HEK293 (cell line): ENCODE results near the gene TMEM203.

Experiments
- KLF9 ChIP-seq: fragments of 450-650 bp; formaldehyde crosslinking; IDR thresholded peaks from 2 replicates; pipeline ENCODE4 v1.5.1; 2016; ENCODE audit warnings: missing biosample characterization, missing genetic modification characterization, low read depth
- OSR2 ChIP-seq: fragments of 450-650 bp; formaldehyde crosslinking; IDR thresholded peaks from 2 replicates; pipeline ENCODE4 v1.5.1; 2016; ENCODE audit warnings: missing biosample characterization, missing genetic modification characterization
- OVOL3 ChIP-seq: fragments of 450-650 bp; formaldehyde crosslinking; IDR thresholded peaks from 2 replicates; pipeline ENCODE4 v1.5.1; 2016; ENCODE audit warnings: missing biosample characterization, missing genetic modification characterization
- PRDM1 ChIP-seq: fragments of 450-650 bp; formaldehyde crosslinking; IDR thresholded peaks from 2 replicates; pipeline ENCODE4; 2016; ENCODE audit warnings: missing biosample characterization, missing genetic modification characterization
- SCRT1 ChIP-seq: fragments of 450-650 bp; formaldehyde crosslinking; IDR thresholded peaks from 2 replicates; pipeline ENCODE4 v1.5.1; 2016; ENCODE audit warnings: missing biosample characterization, missing genetic modification characterization, borderline replicate concordance
- YY1 ChIP-seq: fragments of 450-650 bp; formaldehyde crosslinking; IDR thresholded peaks from 2 replicates; pipeline ENCODE4 v1.5.1; 2018; ENCODE audit warnings: missing biosample characterization, missing genetic modification characterization
- ZBTB7A ChIP-seq: fragments of 450-650 bp; formaldehyde crosslinking; IDR thresholded peaks from 2 replicates; pipeline ENCODE4 v1.5.1; 2016; ENCODE audit warnings: low read depth, missing biosample characterization, missing genetic modification characterization
- ZNF10 ChIP-seq: fragments of 450-650 bp; formaldehyde crosslinking; IDR thresholded peaks from 2 replicates; pipeline ENCODE4 v1.5.1; 2017; ENCODE audit warnings: missing biosample characterization, missing genetic modification characterization
- ZNF114 ChIP-seq: fragments of 450-650 bp; formaldehyde crosslinking; IDR thresholded peaks from 2 replicates; pipeline ENCODE4 v1.5.0; 2017; ENCODE audit warnings: missing biosample characterization, missing genetic modification characterization
- ZNF121 ChIP-seq: fragments of 450-650 bp; formaldehyde crosslinking; IDR thresholded peaks from 2 replicates; pipeline ENCODE4 v1.5.1; 2016; ENCODE audit warnings: missing biosample characterization, missing genetic modification characterization
- ZNF24 ChIP-seq: fragments of 450-650 bp; formaldehyde crosslinking; IDR thresholded peaks from 2 replicates; pipeline ENCODE4 v1.5.1; 2016; ENCODE audit warnings: missing biosample characterization, missing genetic modification characterization
- ZNF324 ChIP-seq: fragments of 450-650 bp; formaldehyde crosslinking; IDR thresholded peaks from 2 replicates; pipeline ENCODE4 v1.5.1; 2016; ENCODE audit warnings: missing biosample characterization, missing genetic modification characterization
- ZNF37A ChIP-seq: fragments of 450-650 bp; IDR thresholded peaks from 2 replicates; pipeline ENCODE4 v1.5.1; 2018; ENCODE audit warnings: missing biosample characterization, missing genetic modification characterization
- ZNF529 ChIP-seq: fragments of 450-650 bp; formaldehyde crosslinking; IDR thresholded peaks from 2 replicates; pipeline ENCODE4 v1.5.1; 2017; ENCODE audit warnings: missing genetic modification characterization, missing biosample characterization; ENCODE audit not compliant: insufficient replicate concordance
- ZNF600 ChIP-seq: fragments of 450-650 bp; formaldehyde crosslinking; IDR thresholded peaks from 2 replicates; pipeline ENCODE4 v1.5.1; 2016; ENCODE audit warnings: missing biosample characterization, missing genetic modification characterization
- ZNF664 ChIP-seq: fragments of 450-650 bp; formaldehyde crosslinking; IDR thresholded peaks from 2 replicates; pipeline ENCODE4 v1.5.1; 2016; ENCODE audit warnings: missing biosample characterization, missing genetic modification characterization
- ZNF670 ChIP-seq: fragments of 450-650 bp; formaldehyde crosslinking; IDR thresholded peaks from 2 replicates; pipeline ENCODE4 v1.5.1; 2016; ENCODE audit warnings: missing biosample characterization, missing genetic modification characterization, low read depth
- ZNF707 ChIP-seq: fragments of 450-650 bp; formaldehyde crosslinking; IDR thresholded peaks from 2 replicates; pipeline ENCODE4 v1.5.1; 2016; ENCODE audit warnings: missing biosample characterization, missing genetic modification characterization
- ZNF768 ChIP-seq: fragments of 450-650 bp; formaldehyde crosslinking; IDR thresholded peaks from 2 replicates; pipeline ENCODE4 v1.5.1; 2018; ENCODE audit warnings: missing biosample characterization, mild to moderate bottlenecking, missing genetic modification characterization
- ZSCAN23 ChIP-seq: fragments of 450-650 bp; formaldehyde crosslinking; IDR thresholded peaks from 2 replicates; pipeline ENCODE4 v1.5.1; 2016; ENCODE audit warnings: missing biosample characterization, missing genetic modification characterization
- TF ChIP-seq, protein P1 (sequence below): fragments of 450-650 bp; IDR thresholded peaks from 2 replicates; pipeline ENCODE4 v1.5.1; 2018; ENCODE audit warnings: missing biosample characterization, mild to moderate bottlenecking, missing genetic modification characterization
- TF ChIP-seq, protein P2 (sequence below): fragments of 450-650 bp; formaldehyde crosslinking; IDR thresholded peaks from 2 replicates; pipeline ENCODE4 v1.5.1; 2016; ENCODE audit warnings: missing biosample characterization, missing genetic modification characterization
- TF ChIP-seq, protein P3 (sequence below): fragments of 450-650 bp; formaldehyde crosslinking; IDR thresholded peaks from 2 replicates; pipeline ENCODE4 v1.5.1; 2016; ENCODE audit warnings: missing biosample characterization, missing genetic modification characterization, borderline replicate concordance
- TF ChIP-seq, protein P4 (sequence below): fragments of 450-650 bp; IDR thresholded peaks from 2 replicates; pipeline ENCODE4 v1.5.1; 2018; ENCODE audit warnings: missing biosample characterization, missing genetic modification characterization
- TF ChIP-seq, protein P5 (sequence below): fragments of 450-650 bp; formaldehyde crosslinking; IDR thresholded peaks from 2 replicates; pipeline ENCODE4 v1.5.1; 2016; ENCODE audit warnings: missing biosample characterization, missing genetic modification characterization
- TF ChIP-seq, protein P6 (sequence below): fragments of 450-650 bp; formaldehyde crosslinking; IDR thresholded peaks from 2 replicates; pipeline ENCODE4 v1.5.1; 2016; ENCODE audit warnings: missing biosample characterization, missing genetic modification characterization
- TF ChIP-seq, protein P7 (sequence below): fragments of 450-650 bp; formaldehyde crosslinking; IDR thresholded peaks from 2 replicates; pipeline ENCODE4 v1.5.1; 2016; ENCODE audit warnings: missing biosample characterization, missing genetic modification characterization

Gene TMEM203

DNA sequence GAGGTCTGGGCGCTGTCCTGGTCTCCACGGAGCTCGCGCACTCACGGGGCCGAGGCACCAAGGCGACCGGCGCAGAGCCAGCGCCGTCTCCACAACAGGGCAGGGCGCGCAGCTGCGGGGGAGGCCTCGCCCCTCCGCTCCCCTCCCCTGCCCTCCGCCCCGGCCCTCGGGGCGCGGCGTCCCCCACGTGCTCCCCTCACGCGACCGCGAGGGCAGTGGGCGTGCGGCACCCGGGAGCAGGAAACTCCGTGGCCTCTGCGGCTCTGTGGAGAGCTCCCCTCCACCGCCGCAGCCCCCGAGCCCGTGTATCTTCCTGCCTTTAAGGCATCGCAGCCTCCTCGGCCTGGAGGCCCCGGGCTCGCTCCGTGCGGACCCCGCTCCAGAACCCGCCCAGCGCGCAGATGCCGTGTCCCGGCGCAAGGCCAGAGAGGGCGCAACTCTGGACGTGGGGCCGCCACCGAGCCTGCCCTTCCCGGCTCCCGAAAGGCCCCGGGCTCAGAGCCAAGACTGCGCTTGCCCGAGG, 34.9 kb upstream of the TMEM203 start (continued):
- TF ChIP-seq ZNF670 (tag by site-specific recombination) (no peak), ZSCAN23 (no peak; the same call in 1 of the 2 replicates), ZNF24 (tag by site-specific recombination) (peak; percentile 52; the same call in 1 of the 2 replicates), ZNF529 (no peak), ZNF10 (peak; percentile 69), OVOL3 (tag by site-specific recombination) (0 out of 2 replicates have a peak, but pooled peaks have one; percentile 44), ZNF114 (tag by site-specific recombination) (no peak), SCRT1 (no peak), ZNF37A (tag by site-specific recombination) (no peak), YY1 (tag by site-specific recombination) (0 out of 2 replicates have a peak, but pooled peaks have one; percentile 24), ZNF324 (tag by site-specific recombination) (peak; percentile 93), ZNF664 (tag by site-specific recombination) (no peak), ZNF768 (tag by site-specific recombination) (no peak), ZNF121 (peak; percentile 74; the same call in 1 of the 2 replicates), ZNF707 (tag by site-specific recombination) (peak; percentile 40; the same call in 1 of the 2 replicates), KLF9 (tag by site-specific recombination) (peak; percentile 83), ZBTB7A (tag by site-specific recombination) (peak; percentile 92), ZNF600 (tag by site-specific recombination) (peak; percentile 92), PRDM1 (no peak), OSR2 (no peak; the same call in 1 of the 2 replicates)
- TF ChIP-seq, protein P1, sequence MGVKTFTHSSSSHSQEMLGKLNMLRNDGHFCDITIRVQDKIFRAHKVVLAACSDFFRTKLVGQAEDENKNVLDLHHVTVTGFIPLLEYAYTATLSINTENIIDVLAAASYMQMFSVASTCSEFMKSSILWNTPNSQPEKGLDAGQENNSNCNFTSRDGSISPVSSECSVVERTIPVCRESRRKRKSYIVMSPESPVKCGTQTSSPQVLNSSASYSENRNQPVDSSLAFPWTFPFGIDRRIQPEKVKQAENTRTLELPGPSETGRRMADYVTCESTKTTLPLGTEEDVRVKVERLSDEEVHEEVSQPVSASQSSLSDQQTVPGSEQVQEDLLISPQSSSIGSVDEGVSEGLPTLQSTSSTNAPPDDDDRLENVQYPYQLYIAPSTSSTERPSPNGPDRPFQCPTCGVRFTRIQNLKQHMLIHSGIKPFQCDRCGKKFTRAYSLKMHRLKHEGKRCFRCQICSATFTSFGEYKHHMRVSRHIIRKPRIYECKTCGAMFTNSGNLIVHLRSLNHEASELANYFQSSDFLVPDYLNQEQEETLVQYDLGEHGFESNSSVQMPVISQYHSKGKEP (tag by site-specific recombination): 0 out of 2 replicates have a peak, but pooled peaks have one; percentile 20
- TF ChIP-seq, protein P2, sequence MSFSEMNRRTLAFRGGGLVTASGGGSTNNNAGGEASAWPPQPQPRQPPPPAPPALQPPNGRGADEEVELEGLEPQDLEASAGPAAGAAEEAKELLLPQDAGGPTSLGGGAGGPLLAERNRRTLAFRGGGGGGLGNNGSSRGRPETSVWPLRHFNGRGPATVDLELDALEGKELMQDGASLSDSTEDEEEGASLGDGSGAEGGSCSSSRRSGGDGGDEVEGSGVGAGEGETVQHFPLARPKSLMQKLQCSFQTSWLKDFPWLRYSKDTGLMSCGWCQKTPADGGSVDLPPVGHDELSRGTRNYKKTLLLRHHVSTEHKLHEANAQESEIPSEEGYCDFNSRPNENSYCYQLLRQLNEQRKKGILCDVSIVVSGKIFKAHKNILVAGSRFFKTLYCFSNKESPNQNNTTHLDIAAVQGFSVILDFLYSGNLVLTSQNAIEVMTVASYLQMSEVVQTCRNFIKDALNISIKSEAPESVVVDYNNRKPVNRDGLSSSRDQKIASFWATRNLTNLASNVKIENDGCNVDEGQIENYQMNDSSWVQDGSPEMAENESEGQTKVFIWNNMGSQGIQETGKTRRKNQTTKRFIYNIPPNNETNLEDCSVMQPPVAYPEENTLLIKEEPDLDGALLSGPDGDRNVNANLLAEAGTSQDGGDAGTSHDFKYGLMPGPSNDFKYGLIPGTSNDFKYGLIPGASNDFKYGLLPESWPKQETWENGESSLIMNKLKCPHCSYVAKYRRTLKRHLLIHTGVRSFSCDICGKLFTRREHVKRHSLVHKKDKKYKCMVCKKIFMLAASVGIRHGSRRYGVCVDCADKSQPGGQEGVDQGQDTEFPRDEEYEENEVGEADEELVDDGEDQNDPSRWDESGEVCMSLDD (tag by site-specific recombination): peak; percentile 92
- TF ChIP-seq, protein P3, sequence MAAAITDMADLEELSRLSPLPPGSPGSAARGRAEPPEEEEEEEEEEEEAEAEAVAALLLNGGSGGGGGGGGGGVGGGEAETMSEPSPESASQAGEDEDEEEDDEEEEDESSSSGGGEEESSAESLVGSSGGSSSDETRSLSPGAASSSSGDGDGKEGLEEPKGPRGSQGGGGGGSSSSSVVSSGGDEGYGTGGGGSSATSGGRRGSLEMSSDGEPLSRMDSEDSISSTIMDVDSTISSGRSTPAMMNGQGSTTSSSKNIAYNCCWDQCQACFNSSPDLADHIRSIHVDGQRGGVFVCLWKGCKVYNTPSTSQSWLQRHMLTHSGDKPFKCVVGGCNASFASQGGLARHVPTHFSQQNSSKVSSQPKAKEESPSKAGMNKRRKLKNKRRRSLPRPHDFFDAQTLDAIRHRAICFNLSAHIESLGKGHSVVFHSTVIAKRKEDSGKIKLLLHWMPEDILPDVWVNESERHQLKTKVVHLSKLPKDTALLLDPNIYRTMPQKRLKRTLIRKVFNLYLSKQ (tag by site-specific recombination): no peak
- TF ChIP-seq, protein P4, sequence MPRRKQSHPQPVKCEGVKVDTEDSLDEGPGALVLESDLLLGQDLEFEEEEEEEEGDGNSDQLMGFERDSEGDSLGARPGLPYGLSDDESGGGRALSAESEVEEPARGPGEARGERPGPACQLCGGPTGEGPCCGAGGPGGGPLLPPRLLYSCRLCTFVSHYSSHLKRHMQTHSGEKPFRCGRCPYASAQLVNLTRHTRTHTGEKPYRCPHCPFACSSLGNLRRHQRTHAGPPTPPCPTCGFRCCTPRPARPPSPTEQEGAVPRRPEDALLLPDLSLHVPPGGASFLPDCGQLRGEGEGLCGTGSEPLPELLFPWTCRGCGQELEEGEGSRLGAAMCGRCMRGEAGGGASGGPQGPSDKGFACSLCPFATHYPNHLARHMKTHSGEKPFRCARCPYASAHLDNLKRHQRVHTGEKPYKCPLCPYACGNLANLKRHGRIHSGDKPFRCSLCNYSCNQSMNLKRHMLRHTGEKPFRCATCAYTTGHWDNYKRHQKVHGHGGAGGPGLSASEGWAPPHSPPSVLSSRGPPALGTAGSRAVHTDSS (tag by site-specific recombination): no peak
- TF ChIP-seq, protein P5, sequence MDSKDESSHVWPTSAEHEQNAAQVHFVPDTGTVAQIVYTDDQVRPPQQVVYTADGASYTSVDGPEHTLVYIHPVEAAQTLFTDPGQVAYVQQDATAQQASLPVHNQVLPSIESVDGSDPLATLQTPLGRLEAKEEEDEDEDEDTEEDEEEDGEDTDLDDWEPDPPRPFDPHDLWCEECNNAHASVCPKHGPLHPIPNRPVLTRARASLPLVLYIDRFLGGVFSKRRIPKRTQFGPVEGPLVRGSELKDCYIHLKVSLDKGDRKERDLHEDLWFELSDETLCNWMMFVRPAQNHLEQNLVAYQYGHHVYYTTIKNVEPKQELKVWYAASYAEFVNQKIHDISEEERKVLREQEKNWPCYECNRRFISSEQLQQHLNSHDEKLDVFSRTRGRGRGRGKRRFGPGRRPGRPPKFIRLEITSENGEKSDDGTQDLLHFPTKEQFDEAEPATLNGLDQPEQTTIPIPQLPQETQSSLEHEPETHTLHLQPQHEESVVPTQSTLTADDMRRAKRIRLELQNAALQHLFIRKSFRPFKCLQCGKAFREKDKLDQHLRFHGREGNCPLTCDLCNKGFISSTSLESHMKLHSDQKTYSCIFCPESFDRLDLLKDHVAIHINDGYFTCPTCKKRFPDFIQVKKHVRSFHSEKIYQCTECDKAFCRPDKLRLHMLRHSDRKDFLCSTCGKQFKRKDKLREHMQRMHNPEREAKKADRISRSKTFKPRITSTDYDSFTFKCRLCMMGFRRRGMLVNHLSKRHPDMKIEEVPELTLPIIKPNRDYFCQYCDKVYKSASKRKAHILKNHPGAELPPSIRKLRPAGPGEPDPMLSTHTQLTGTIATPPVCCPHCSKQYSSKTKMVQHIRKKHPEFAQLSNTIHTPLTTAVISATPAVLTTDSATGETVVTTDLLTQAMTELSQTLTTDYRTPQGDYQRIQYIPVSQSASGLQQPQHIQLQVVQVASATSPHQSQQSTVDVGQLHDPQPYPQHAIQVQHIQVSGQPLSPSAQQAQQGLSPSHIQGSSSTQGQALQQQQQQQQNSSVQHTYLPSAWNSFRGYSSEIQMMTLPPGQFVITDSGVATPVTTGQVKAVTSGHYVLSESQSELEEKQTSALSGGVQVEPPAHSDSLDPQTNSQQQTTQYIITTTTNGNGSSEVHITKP (tag by site-specific recombination): peak; percentile 71
- TF ChIP-seq, protein P6, sequence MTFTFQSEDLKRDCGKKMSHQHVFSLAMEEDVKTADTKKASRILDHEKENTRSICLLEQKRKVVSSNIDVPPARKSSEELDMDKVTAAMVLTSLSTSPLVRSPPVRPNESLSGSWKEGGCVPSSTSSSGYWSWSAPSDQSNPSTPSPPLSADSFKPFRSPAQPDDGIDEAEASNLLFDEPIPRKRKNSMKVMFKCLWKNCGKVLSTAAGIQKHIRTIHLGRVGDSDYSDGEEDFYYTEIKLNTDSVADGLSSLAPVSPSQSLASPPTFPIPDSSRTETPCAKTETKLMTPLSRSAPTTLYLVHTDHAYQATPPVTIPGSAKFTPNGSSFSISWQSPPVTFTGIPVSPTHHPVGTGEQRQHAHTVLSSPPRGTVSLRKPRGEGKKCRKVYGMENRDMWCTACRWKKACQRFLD: no peak
- TF ChIP-seq, protein P7, sequence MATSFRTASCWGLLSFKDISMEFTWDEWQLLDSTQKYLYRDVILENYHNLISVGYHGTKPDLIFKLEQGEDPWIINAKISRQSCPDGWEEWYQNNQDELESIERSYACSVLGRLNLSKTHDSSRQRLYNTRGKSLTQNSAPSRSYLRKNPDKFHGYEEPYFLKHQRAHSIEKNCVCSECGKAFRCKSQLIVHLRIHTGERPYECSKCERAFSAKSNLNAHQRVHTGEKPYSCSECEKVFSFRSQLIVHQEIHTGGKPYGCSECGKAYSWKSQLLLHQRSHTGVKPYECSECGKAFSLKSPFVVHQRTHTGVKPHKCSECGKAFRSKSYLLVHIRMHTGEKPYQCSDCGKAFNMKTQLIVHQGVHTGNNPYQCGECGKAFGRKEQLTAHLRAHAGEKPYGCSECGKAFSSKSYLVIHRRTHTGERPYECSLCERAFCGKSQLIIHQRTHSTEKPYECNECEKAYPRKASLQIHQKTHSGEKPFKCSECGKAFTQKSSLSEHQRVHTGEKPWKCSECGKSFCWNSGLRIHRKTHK (tag by site-specific recombination): no peak
